Mesendoderm (in vitro differentiated cells): ENCODE measurements around the gene AGBL4.
"Not testable (repeated sequence)": the region's sequence is repeated elsewhere in the genome, so short reads cannot be mapped to it uniquely, and the experiment has no call there.

Experiments
- DNase-seq: peaks from one replicate; pipeline ENCODE4 v3.0.0; 2013
- H2AK5ac ChIP-seq: 2 replicates; pipeline ENCODE4 v1.6.1; 2013; ENCODE audit warnings: low read length, inconsistent platforms
- H2BK120ac ChIP-seq: 2 replicates; pipeline ENCODE4 v1.6.1; 2013; ENCODE audit warnings: low read depth, mild to moderate bottlenecking, low read length, moderate library complexity, mixed read lengths
- H2BK15ac ChIP-seq: replicated peaks from 2 replicates; pipeline ENCODE4 v1.6.1; 2013; ENCODE audit warnings: low read depth, mild to moderate bottlenecking, moderate library complexity
- H2BK5ac ChIP-seq: 2 replicates; pipeline ENCODE4 v1.6.1; 2013; ENCODE audit warnings: low read length, inconsistent platforms
- H3K18ac ChIP-seq: 2 replicates; pipeline ENCODE4 v1.6.1; 2013; ENCODE audit warnings: mild to moderate bottlenecking, low read length, mixed read lengths
- H3K23ac ChIP-seq: one replicate; pipeline ENCODE4 v1.6.1; 2013; ENCODE audit warnings: low read length
- H3K27ac ChIP-seq: 2 replicates; pipeline ENCODE4 v1.5.1; 2013; ENCODE audit warnings: low read depth, mild to moderate bottlenecking, inconsistent platforms, low read length, moderate library complexity
- H3K27me3 ChIP-seq: 2 replicates; pipeline ENCODE4 v1.6.1; 2013; ENCODE audit warnings: low read length, control low read depth, mild to moderate bottlenecking, inconsistent platforms; ENCODE audit not compliant: insufficient read depth, poor library complexity
- H3K36me3 ChIP-seq: 2 replicates; pipeline ENCODE4 v1.6.1; 2013; ENCODE audit warnings: low read length, inconsistent platforms; ENCODE audit not compliant: control insufficient read depth, insufficient read depth
- H3K4ac ChIP-seq: one replicate; pipeline ENCODE4 v1.6.1; 2013; ENCODE audit warnings: low read depth, mild to moderate bottlenecking, low read length, moderate library complexity
- H3K4me1 ChIP-seq: 2 replicates; pipeline ENCODE4 v1.6.1; 2013; ENCODE audit warnings: low read depth, low read length, inconsistent platforms; ENCODE audit not compliant: control insufficient read depth
- H3K4me2 ChIP-seq: 2 replicates; pipeline ENCODE4 v1.6.1; 2013; ENCODE audit warnings: low read length
- H3K4me3 ChIP-seq: 2 replicates; pipeline ENCODE4 v1.5.1; 2013; ENCODE audit warnings: mild to moderate bottlenecking, low read length
- H3K56ac ChIP-seq: one replicate; pipeline ENCODE4 v1.6.1; 2013; ENCODE audit warnings: low read length
- H3K79me1 ChIP-seq: 2 replicates; pipeline ENCODE4 v1.6.1; 2013; ENCODE audit warnings: low read length, inconsistent platforms
- H3K79me2 ChIP-seq: 2 replicates; pipeline ENCODE4 v1.6.1; 2013; ENCODE audit warnings: mild to moderate bottlenecking, low read length; ENCODE audit not compliant: control insufficient read depth, insufficient read depth
- H3K9ac ChIP-seq: 2 replicates; pipeline ENCODE4 v1.6.1; 2013; ENCODE audit warnings: low read length, inconsistent platforms
- H4K5ac ChIP-seq: one replicate; pipeline ENCODE4 v1.6.1; 2013; ENCODE audit warnings: low read length
- H4K8ac ChIP-seq: one replicate; pipeline ENCODE4 v1.6.1; 2013; ENCODE audit warnings: low read depth, mild to moderate bottlenecking, control low read depth, low read length, moderate library complexity
- WGBS: extraction: QIAGEN DNeasy Blood & Tissue Kit; methylation state at CpG from one replicate; pipeline ENCODE4 v1.1.7; 2013; ENCODE audit warnings: low lambda C conversion rate, missing lambda C conversion rate; ENCODE audit not compliant: insufficient coverage; ENCODE audit errors: extremely low coverage; 5-methylcytosine and 5-hydroxymethylcytosine counted together

Gene AGBL4

GRCh38 chr1:50038237-50038809 is 14.6 kb upstream of the AGBL4 start:
- H3K79me2 ChIP-seq, result no peaks in the 10 kb centered on the region
- H3K23ac ChIP-seq, result no peak overlapping the region
- H4K5ac ChIP-seq, result no peak overlapping the region
- no peak overlapping the region for H2BK15ac ChIP-seq
- no peak overlapping the region for H3K4me2 ChIP-seq
- H3K27me3 ChIP-seq, result no peaks in the 10 kb centered on the region
- no peak overlapping the region for H2AK5ac ChIP-seq
- no peak overlapping the region for H2BK5ac ChIP-seq
- no peak overlapping the region for H3K56ac ChIP-seq
- WGBS, result no CpG with 5 or more reads among the region's 5 CpGs
- H3K36me3 ChIP-seq, result no peaks in the 10 kb centered on the region
- H3K4me1 ChIP-seq, result no peaks in the 10 kb centered on the region
- no peak for DNase-seq
- H3K18ac ChIP-seq, result no peak overlapping the region
- no peak overlapping the region for H2BK120ac ChIP-seq
- no peak overlapping the region for H3K9ac ChIP-seq
- H3K79me1 ChIP-seq, result no peaks in the 10 kb centered on the region
- H3K27ac ChIP-seq, result no peak overlapping the region
- no peak overlapping the region for H3K4ac ChIP-seq
- no peak overlapping the region for H3K4me3 ChIP-seq
- no peak overlapping the region for H4K8ac ChIP-seq

GRCh38 chr1:50027794-50028193 is 4.0 kb upstream of the AGBL4 start:
- H2BK5ac ChIP-seq, result no peak overlapping the region
- WGBS, result no CpG with 5 or more reads among the region's 1 CpG
- no peak overlapping the region for H3K27ac ChIP-seq
- H4K8ac ChIP-seq, result no peak overlapping the region
- H3K56ac ChIP-seq, result no peak overlapping the region
- no peak overlapping the region for H2BK15ac ChIP-seq
- no peak overlapping the region for H3K23ac ChIP-seq
- peak; percentile 78 for DNase-seq
- H3K4me1 ChIP-seq, result no peaks in the 10 kb centered on the region
- no peak overlapping the region for H4K5ac ChIP-seq
- H2BK120ac ChIP-seq, result no peak overlapping the region
- H3K27me3 ChIP-seq, result no peaks in the 10 kb centered on the region
- no peak overlapping the region for H3K9ac ChIP-seq
- no peak overlapping the region for H2AK5ac ChIP-seq
- no peaks in the 10 kb centered on the region for H3K36me3 ChIP-seq
- no peaks in the 10 kb centered on the region for H3K79me2 ChIP-seq
- H3K4me3 ChIP-seq, result no peak overlapping the region
- no peak overlapping the region for H3K18ac ChIP-seq
- no peaks in the 10 kb centered on the region for H3K79me1 ChIP-seq
- H3K4ac ChIP-seq, result no peak overlapping the region
- H3K4me2 ChIP-seq, result no peak overlapping the region

- peak; percentile 34 for DNase-seq
- Histone ChIP-seq H3K56ac (no peak overlapping the region), H3K23ac (no peak overlapping the region), H3K36me3 (no peaks in the 10 kb centered on the region), H3K4ac (no peak overlapping the region), H2AK5ac (no peak overlapping the region), H3K4me1 (no peaks in the 10 kb centered on the region), H2BK5ac (no peak overlapping the region), H3K79me2 (no peaks in the 10 kb centered on the region), H3K18ac (no peak overlapping the region), H2BK15ac (no peak overlapping the region), H3K4me2 (no peak overlapping the region), H3K4me3 (no peak overlapping the region), H4K8ac (no peak overlapping the region), H3K27me3 (no peaks in the 10 kb centered on the region), H3K9ac (no peak overlapping the region), H2BK120ac (no peak overlapping the region), H3K79me1 (no peaks in the 10 kb centered on the region), H3K27ac (no peak overlapping the region), H4K5ac (no peak overlapping the region)
- no CpG with 5 or more reads among the region's 1 CpG for WGBS
These were observed 28.0 kb downstream of the AGBL4 start for GRCh38 chr1:49995734-49996133.

- H3K9ac ChIP-seq, result no peak overlapping the region
- H3K56ac ChIP-seq, result no peak overlapping the region
- no peak overlapping the region for H3K4ac ChIP-seq
- H3K23ac ChIP-seq, result no peak overlapping the region
- no peak overlapping the region for H3K4me2 ChIP-seq
- H3K18ac ChIP-seq, result no peak overlapping the region
- H3K4me3 ChIP-seq, result no peak overlapping the region
- no peaks in the 10 kb centered on the region for H3K4me1 ChIP-seq
- no peaks in the 10 kb centered on the region for H3K79me2 ChIP-seq
- H2BK15ac ChIP-seq, result no peak overlapping the region
- no peaks in the 10 kb centered on the region for H3K27me3 ChIP-seq
- no peaks in the 10 kb centered on the region for H3K79me1 ChIP-seq
- no peak for DNase-seq
- no peak overlapping the region for H2BK120ac ChIP-seq
- WGBS, result no CpG with 5 or more reads among the region's 2 CpGs
- no peak overlapping the region for H4K5ac ChIP-seq
- no peak overlapping the region for H2AK5ac ChIP-seq
- no peak overlapping the region for H2BK5ac ChIP-seq
- no peaks in the 10 kb centered on the region for H3K36me3 ChIP-seq
- H4K8ac ChIP-seq, result no peak overlapping the region
- no peak overlapping the region for H3K27ac ChIP-seq
These were observed 52.7 kb downstream of the AGBL4 start for GRCh38 chr1:49971088-49971487.

- no peaks in the 10 kb centered on the region for H3K79me1 ChIP-seq
- H2BK15ac ChIP-seq, result no peak overlapping the region
- H3K4me2 ChIP-seq, result no peak overlapping the region
- H3K23ac ChIP-seq, result no peak overlapping the region
- H3K27me3 ChIP-seq, result no peaks in the 10 kb centered on the region
- no peak overlapping the region for H4K8ac ChIP-seq
- no peak overlapping the region for H3K27ac ChIP-seq
- H3K18ac ChIP-seq, result no peak overlapping the region
- no peak overlapping the region for H2AK5ac ChIP-seq
- H3K4ac ChIP-seq, result no peak overlapping the region
- H3K4me3 ChIP-seq, result no peak overlapping the region
- no peak overlapping the region for H3K9ac ChIP-seq
- no peak for DNase-seq
- H3K56ac ChIP-seq, result no peak overlapping the region
- no peak overlapping the region for H4K5ac ChIP-seq
- no peaks in the 10 kb centered on the region for H3K4me1 ChIP-seq
- H3K36me3 ChIP-seq, result no peaks in the 10 kb centered on the region
- no peaks in the 10 kb centered on the region for H3K79me2 ChIP-seq
- H2BK5ac ChIP-seq, result no peak overlapping the region
- H2BK120ac ChIP-seq, result no peak overlapping the region
- WGBS, result 100% methylated on average over 2 of the region's 3 CpGs
These were observed 72.4 kb downstream of the AGBL4 start for GRCh38 chr1:49951385-49951784.

- not testable (repeated sequence) for H3K27ac ChIP-seq, H3K79me2 ChIP-seq, H3K4ac ChIP-seq, H2BK120ac ChIP-seq, H2BK15ac ChIP-seq, H3K4me3 ChIP-seq, H4K5ac ChIP-seq, H2AK5ac ChIP-seq, H4K8ac ChIP-seq, H3K36me3 ChIP-seq, H3K79me1 ChIP-seq, H3K4me1 ChIP-seq, H3K9ac ChIP-seq, H3K27me3 ChIP-seq, H3K56ac ChIP-seq, H3K23ac ChIP-seq, DNase-seq, H3K18ac ChIP-seq, H3K4me2 ChIP-seq, H2BK5ac ChIP-seq
- WGBS, result no CpG with 5 or more reads among the region's 11 CpGs
These were observed 108.5 kb downstream of the AGBL4 start for GRCh38 chr1:49915301-49915700.
